NT2/D1 (cell line): ENCODE data around the gene CACNA2D4.

Experiments used
- DNase-seq: peaks from one replicate; pipeline ENCODE4 v3.0.0-alpha.2; 2011; ENCODE audit warnings: low read depth, low spot score
- H3K27me3 ChIP-seq: 2 replicates; pipeline ENCODE4 v1.6.0; 2011; ENCODE audit warnings: mild to moderate bottlenecking; ENCODE audit not compliant: insufficient read length, insufficient read depth
- H3K36me3 ChIP-seq: 2 replicates; pipeline ENCODE4 v1.6.1; 2011; ENCODE audit warnings: mild to moderate bottlenecking, low read length, mixed read lengths; ENCODE audit not compliant: insufficient read depth, insufficient read length
- H3K4me1 ChIP-seq: 2 replicates; pipeline ENCODE4 v1.5.1; 2011; ENCODE audit not compliant: insufficient read depth, insufficient read length
- H3K4me3 ChIP-seq: 2 replicates; pipeline ENCODE4 v1.5.1; 2011; ENCODE audit warnings: low read depth; ENCODE audit not compliant: insufficient read length
- H3K9ac ChIP-seq: 2 replicates; pipeline ENCODE4 v1.6.0; 2011; ENCODE audit warnings: low read depth; ENCODE audit not compliant: insufficient read length
- H3K9me3 ChIP-seq: 2 replicates; pipeline ENCODE4 v1.5.1; 2011; ENCODE audit warnings: mild to moderate bottlenecking, low read length; ENCODE audit not compliant: insufficient read depth
- SUZ12 ChIP-seq: IDR thresholded peaks from 2 replicates; pipeline ENCODE4 v1.6.1; 2011; ENCODE audit not compliant: insufficient read length, insufficient read depth; ENCODE audit errors: extremely low read depth
- YY1 ChIP-seq: IDR thresholded peaks from 2 replicates; pipeline ENCODE4 v1.6.1; 2011; ENCODE audit not compliant: insufficient read length, insufficient read depth
- ZNF274 ChIP-seq: IDR thresholded peaks from 2 replicates; pipeline ENCODE4 v1.6.1; 2011; ENCODE audit warnings: mild to moderate bottlenecking, low read depth, low read length

The CACNA2D4 gene

DNA sequence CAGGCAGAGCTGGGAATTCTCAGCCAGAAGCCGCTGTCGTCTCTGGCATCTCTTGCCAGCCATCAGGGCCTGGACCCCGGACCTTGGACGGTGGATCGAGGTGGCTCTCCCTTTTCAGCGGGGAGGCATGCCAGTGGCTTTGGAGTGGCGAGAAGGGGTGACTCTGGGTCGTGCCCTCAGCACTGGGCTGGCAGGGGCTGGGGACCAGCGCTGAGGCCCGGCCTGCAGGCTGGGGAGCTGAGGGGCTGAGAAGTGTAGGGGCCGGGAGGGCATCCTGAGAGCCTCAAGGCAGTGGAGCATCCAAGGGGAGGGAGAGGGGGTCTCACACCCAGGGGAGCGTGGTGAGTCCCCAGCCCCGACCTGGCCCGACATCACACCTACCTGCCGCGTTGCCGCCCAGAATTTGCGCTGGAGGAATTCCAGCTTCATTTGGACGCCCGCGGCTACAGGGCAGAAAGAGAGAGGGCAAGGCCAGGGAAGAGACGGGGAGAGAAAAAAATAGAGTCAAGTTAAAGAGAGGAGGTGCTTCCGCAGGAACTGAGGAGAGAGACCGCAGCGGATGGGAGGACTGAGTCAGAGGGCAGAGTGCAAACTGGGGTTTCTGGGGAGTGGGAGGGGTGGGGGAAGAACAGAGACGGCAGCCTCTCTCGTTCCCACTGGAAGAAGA, 107.0 kb downstream of the CACNA2D4 start:
- TF ChIP-seq YY1 (no peak), ZNF274 (no peak), SUZ12 (no peak)
- no peak overlapping the region for H3K9ac ChIP-seq
- no peak for DNase-seq

DNA sequence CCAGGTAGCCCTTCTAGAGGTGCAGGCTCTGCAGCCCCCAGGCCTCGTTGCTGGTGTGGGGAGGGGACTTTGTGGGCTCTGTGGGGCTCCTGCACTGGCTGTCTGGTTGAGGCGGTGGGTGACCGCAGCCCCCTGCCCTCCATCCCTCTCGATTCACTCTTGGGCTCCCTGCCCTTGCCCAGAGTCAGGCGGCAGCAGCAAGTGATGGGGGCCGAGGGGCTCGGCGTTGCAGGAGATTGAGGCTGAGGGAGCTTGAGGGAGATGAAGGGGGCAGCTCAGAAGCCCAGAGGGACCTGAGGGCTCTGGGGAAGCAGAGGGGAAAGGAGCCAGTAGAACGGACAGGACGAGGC, 107.5 kb downstream of the CACNA2D4 start:
- TF ChIP-seq YY1 = no peak
- no peak for TF ChIP-seq SUZ12
- no peak for TF ChIP-seq ZNF274
- Histone ChIP-seq H3K4me1 (peaks cover 14% of the 10 kb centered on the region), H3K27me3 (peaks cover 2% of the 10 kb centered on the region), H3K9me3 (peaks cover 6% of the 10 kb centered on the region; the same call in 1 of the 2 replicates), H3K4me3 (no peak overlapping the region), H3K36me3 (no peaks in the 10 kb centered on the region), H3K9ac (no peak overlapping the region)
- no peak for DNase-seq

More for the DNA sequence above, 107.0 kb downstream of the CACNA2D4 start:
- Histone ChIP-seq H3K4me1 (peaks cover 14% of the 10 kb centered on the region), H3K36me3 (no peaks in the 10 kb centered on the region), H3K9me3 (peaks cover 6% of the 10 kb centered on the region; the same call in 1 of the 2 replicates), H3K4me3 (no peak overlapping the region), H3K27me3 (peaks cover 2% of the 10 kb centered on the region)

DNA sequence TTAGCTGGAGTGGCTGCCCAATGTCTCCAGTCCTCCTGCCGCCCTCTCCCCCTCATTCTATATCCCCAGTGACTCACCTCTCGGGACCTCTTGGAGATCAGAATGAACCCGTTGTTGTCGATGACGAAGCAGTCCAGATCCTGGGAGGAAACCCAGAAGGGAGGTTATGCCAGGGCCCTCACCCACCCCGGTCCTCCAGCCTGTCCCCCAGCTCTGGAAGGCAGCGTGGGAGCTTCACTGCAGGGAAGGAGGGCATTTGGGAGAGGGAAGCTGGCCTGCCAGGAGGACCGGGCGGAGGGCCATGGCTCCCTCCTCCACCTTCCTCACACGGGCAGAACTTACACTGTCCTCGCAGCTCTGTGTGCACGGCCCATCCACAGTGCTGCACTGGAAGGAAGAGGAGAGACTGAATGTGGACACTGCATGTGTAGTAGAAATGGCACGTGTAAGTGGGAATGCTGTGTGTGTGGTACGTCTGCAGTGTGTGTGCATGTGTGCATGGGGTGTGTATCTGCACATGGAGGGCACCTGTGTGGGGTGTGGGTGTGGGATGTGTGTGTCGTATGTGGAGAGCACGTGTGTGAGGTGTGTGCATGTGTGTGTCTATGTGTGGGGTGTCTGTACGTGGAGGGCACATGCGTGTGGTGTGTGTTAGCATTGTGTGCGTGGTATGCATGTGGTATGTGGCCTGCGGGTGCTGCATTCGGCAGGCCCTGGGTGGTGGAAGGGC, 108.1 kb downstream of the CACNA2D4 start:
- no peak for DNase-seq
- Histone ChIP-seq H3K4me1 (peaks cover 17% of the 10 kb centered on the region), H3K27me3 (peaks cover 2% of the 10 kb centered on the region), H3K36me3 (no peaks in the 10 kb centered on the region), H3K9me3 (peaks cover 6% of the 10 kb centered on the region; the same call in 1 of the 2 replicates), H3K9ac (no peak overlapping the region), H3K4me3 (no peak overlapping the region)
- no peak for TF ChIP-seq YY1
- no peak for TF ChIP-seq ZNF274
- TF ChIP-seq SUZ12 = no peak

DNA sequence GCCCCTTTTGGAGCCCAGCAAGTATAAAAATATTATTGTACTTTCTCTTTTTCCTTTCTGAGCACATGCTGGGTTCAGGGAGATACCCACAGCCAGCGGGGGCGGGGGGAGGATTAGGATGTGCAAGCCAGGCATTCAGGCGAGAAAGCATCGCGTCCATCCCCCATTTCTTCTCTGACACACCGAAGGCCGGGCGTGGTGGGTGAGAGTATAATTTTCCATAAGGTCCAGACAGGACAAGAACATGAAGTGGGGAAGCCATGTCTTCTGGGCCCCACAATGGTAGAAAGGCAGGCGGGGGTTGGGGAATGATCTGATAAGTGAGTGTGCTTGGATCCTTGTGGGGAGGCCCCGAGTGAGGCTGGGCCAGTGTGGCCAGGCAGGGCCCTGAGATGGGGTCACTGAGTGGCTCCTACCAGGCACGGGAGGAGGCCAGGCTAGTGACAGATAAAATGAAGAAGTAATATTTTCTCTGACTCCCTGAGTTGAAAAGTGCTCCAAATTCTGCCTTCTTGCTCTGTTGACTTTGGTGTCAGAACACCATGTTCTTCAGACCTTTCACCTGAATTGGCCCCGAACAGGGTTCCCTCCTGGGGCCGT, 108.8 kb downstream of the CACNA2D4 start:
- DNase-seq = no peak
- Histone ChIP-seq H3K4me1 (peaks cover 17% of the 10 kb centered on the region), H3K27me3 (peaks cover 2% of the 10 kb centered on the region), H3K9me3 (peaks cover 6% of the 10 kb centered on the region; the same call in 1 of the 2 replicates), H3K9ac (no peak overlapping the region), H3K36me3 (no peaks in the 10 kb centered on the region), H3K4me3 (no peak overlapping the region)
- no peak for TF ChIP-seq ZNF274
- TF ChIP-seq YY1 = no peak
- TF ChIP-seq SUZ12 = no peak

DNA sequence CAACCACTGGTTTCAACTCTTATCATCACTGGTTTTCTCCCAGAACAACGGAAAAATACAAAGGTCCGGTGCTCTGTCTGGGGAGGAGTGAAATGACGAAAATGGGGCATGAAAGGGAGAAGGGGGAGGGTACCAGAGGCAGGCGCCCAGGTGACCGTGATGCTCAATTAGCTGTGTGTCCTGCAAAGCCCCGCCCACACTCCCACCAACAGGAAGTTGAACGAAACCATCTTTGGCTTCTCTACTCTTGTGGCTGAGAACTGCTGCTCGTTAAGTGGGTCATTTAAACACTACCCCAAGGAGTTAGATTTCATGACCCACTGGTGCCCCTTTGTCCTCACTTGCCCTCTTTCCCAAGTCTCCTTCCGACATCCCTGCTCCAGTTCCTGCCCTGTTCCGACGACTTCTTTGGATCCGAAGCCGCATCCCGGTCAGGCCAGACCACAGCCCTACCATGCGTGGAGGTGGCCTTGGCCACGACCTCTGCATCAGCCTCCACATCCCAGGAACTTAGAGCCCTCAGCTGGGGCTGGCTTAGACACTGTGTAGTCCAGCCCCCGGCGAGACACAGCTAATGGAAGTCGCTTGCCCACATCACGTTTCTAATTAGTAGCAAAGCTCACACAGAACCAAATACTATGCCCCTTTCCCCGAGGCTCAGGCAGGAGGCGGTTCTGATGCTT, 109.5 kb downstream of the CACNA2D4 start:
- Histone ChIP-seq H3K9me3 (peaks cover 6% of the 10 kb centered on the region; the same call in 1 of the 2 replicates), H3K9ac (no peak overlapping the region), H3K36me3 (no peaks in the 10 kb centered on the region), H3K4me1 (peaks cover 17% of the 10 kb centered on the region), H3K27me3 (peaks cover 2% of the 10 kb centered on the region), H3K4me3 (no peak overlapping the region)
- TF ChIP-seq ZNF274 = no peak
- TF ChIP-seq YY1 = no peak
- TF ChIP-seq SUZ12 = no peak
- DNase-seq = no peak

DNA sequence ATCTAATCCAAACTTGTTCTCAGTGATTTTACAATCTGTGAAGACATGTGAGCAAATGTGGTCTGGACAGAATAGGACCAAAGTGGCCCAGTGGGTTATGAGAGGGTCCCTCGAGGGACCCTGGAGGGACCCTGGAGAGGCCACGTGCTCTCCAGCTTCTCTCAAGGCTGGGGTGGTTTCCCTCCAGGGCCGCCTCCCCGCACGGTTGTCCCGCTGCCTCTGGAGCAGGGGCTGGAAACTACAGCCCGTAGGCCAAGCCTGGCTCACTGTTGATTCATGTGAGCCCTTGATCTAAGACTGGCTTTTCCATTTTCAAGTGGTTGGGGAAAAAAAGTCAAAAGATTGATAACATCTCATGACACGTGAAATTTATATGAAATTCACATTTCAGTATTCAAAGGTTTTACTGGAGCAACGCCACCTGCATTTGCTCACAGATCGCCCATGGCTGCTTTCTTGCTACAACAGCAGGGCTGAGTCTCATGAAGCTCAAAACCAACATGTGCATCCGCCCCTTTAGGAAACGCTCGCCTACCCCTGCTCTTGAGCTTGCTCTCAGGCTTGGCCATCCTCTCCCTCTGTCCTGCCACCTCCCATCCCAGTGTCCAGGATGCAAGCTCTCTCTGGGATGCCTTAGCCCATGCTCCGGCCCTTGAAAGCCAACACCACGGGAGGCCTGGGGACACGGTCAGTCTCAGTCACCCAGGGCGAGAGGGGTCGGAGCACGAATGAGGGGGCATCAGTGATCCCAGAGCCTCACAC, 110.2 kb downstream of the CACNA2D4 start:
- H3K36me3 ChIP-seq = no peaks in the 10 kb centered on the region
- no peak overlapping the region for H3K9ac ChIP-seq
- DNase-seq = no peak
- TF ChIP-seq SUZ12 = no peak
- no peak for TF ChIP-seq ZNF274
- TF ChIP-seq YY1 = no peak
- peaks cover 6% of the 10 kb centered on the region; the same call in 1 of the 2 replicates for H3K9me3 ChIP-seq
- H3K4me1 ChIP-seq = peaks cover 17% of the 10 kb centered on the region
- H3K27me3 ChIP-seq = no peaks in the 10 kb centered on the region
- no peak overlapping the region for H3K4me3 ChIP-seq
